H1 (cell line): ENCODE data around the gene HIBCH. TPM values are rescaled to one million over a fixed set of nuclear protein-coding genes. Genes with fewer than 3 reads are reported as not detected.

Source experiments
- JUN ChIP-seq: IDR thresholded peaks from 2 replicates; pipeline ENCODE4 v1.6.1; 2011; ENCODE audit warnings: low read depth, mild to moderate bottlenecking, improper control_type of control experiment, low read length
- KDM4A ChIP-seq: IDR thresholded peaks from one replicate; pipeline ENCODE4 v1.7.1; 2012; ENCODE audit warnings: low read depth, mild to moderate bottlenecking, moderate library complexity, low read length, inconsistent platforms; ENCODE audit not compliant: severe bottlenecking
- NRF1 ChIP-seq: IDR thresholded peaks from 2 replicates; pipeline ENCODE4 v1.6.1; 2011; ENCODE audit warnings: mild to moderate bottlenecking, low read depth, low read length, improper control_type of control experiment
- RAD21 ChIP-seq, 2 experiments: IDR thresholded peaks in 1 of 2; conservative IDR thresholded peaks in 1 of 2; 2 replicates each; pipeline ENCODE4 v1.6.1; 2011; ENCODE audit warnings: low read depth in 2 of 2, low read length in 2 of 2, improper control_type of control experiment in 1 of 2, inconsistent platforms in 1 of 2, mild to moderate bottlenecking in 1 of 2, moderate library complexity in 1 of 2
- SAP30 ChIP-seq: fragments of 300-600 bp; sonication (generic); IDR thresholded peaks from 2 replicates; pipeline ENCODE4 v1.7.1; 2012; ENCODE audit warnings: low read length, moderate library complexity, mild to moderate bottlenecking, inconsistent platforms; ENCODE audit not compliant: insufficient read depth, insufficient replicate concordance
- SP1 ChIP-seq: IDR thresholded peaks from 2 replicates; pipeline ENCODE4 v1.6.1; 2011; ENCODE audit warnings: low read depth, low read length
- SP4 ChIP-seq: IDR thresholded peaks from 2 replicates; pipeline ENCODE4 v1.6.1; 2012; ENCODE audit warnings: low read length, inconsistent platforms
- polyA plus RNA-seq, 7 experiments: library from polyadenylated mRNA; depleted of rRNA in 3 of 7; stranded (reverse) in 5 of 7; unstranded in 2 of 7; fragments of >200 nt in 5 of 7; fragments of 200-250 nt in 2 of 7; gene quantifications; 1 replicate in 5 of 7; 2 replicates in 1 of 7; 4 replicates in 1 of 7; pipeline versions ENCODE4 v1.2.1 to v1.2.3, GENCODE V29; 2011 to 2013; ENCODE audit warnings: missing spikeins in 2 of 7, mixed read lengths in 2 of 7
- total RNA-seq: library from RNA; stranded (reverse); fragmentation: NEBNext Ultra II Directional; extraction: Animal tissue kit (Norgen Biotek cat#: 25700); gene quantifications from 2 replicates; pipeline ENCODE4 v1.2.1, GENCODE V29; 2021
- TF ChIP-seq, protein P1 (sequence below): fragments of 300-600 bp; sonication (generic); IDR thresholded peaks from 2 replicates; pipeline ENCODE4 v1.7.1; 2012; ENCODE audit warnings: low read length, moderate library complexity, mild to moderate bottlenecking, inconsistent platforms; ENCODE audit not compliant: insufficient replicate concordance
- TF ChIP-seq, protein P2 (sequence below), 3 experiments: IDR thresholded peaks; 1 replicate in 2 of 3; 2 replicates in 1 of 3; pipeline versions ENCODE4 v1.5.1 to v1.6.1; 2011; ENCODE audit warnings: low read length in 3 of 3, mild to moderate bottlenecking in 3 of 3, inconsistent platforms in 2 of 3, low read depth in 1 of 3, moderate library complexity in 1 of 3; ENCODE audit not compliant: insufficient read depth in 1 of 3; ENCODE audit errors: control extremely low read depth in 1 of 3

The HIBCH gene
- total and polyA plus RNA-seq, 2 of the 8 experiments (the other 6 are each of a cell fraction or from before 2014, with no cell fraction given) = 7.5 to 31.8 TPM

DNA sequence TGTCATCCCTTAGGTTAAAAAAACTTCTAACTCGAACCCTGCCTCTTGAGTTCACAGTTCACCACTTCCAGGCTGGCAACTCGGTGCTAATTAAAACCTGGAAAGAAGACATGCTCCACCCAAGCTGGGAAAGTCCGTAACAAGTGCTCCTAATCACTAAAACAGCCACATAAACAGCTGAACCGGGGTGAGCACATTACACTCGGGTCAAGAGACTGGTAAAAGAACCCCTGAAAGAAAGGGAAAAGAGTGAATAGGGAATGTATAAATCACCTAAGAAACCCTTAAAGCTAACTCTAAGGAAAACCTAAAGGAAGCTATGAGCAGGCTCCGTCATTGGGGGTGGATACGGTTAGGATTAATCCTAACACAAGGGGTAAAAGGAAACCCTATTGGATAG is 102.0 kb downstream of the HIBCH start (continued):
- TF ChIP-seq, protein P1, sequence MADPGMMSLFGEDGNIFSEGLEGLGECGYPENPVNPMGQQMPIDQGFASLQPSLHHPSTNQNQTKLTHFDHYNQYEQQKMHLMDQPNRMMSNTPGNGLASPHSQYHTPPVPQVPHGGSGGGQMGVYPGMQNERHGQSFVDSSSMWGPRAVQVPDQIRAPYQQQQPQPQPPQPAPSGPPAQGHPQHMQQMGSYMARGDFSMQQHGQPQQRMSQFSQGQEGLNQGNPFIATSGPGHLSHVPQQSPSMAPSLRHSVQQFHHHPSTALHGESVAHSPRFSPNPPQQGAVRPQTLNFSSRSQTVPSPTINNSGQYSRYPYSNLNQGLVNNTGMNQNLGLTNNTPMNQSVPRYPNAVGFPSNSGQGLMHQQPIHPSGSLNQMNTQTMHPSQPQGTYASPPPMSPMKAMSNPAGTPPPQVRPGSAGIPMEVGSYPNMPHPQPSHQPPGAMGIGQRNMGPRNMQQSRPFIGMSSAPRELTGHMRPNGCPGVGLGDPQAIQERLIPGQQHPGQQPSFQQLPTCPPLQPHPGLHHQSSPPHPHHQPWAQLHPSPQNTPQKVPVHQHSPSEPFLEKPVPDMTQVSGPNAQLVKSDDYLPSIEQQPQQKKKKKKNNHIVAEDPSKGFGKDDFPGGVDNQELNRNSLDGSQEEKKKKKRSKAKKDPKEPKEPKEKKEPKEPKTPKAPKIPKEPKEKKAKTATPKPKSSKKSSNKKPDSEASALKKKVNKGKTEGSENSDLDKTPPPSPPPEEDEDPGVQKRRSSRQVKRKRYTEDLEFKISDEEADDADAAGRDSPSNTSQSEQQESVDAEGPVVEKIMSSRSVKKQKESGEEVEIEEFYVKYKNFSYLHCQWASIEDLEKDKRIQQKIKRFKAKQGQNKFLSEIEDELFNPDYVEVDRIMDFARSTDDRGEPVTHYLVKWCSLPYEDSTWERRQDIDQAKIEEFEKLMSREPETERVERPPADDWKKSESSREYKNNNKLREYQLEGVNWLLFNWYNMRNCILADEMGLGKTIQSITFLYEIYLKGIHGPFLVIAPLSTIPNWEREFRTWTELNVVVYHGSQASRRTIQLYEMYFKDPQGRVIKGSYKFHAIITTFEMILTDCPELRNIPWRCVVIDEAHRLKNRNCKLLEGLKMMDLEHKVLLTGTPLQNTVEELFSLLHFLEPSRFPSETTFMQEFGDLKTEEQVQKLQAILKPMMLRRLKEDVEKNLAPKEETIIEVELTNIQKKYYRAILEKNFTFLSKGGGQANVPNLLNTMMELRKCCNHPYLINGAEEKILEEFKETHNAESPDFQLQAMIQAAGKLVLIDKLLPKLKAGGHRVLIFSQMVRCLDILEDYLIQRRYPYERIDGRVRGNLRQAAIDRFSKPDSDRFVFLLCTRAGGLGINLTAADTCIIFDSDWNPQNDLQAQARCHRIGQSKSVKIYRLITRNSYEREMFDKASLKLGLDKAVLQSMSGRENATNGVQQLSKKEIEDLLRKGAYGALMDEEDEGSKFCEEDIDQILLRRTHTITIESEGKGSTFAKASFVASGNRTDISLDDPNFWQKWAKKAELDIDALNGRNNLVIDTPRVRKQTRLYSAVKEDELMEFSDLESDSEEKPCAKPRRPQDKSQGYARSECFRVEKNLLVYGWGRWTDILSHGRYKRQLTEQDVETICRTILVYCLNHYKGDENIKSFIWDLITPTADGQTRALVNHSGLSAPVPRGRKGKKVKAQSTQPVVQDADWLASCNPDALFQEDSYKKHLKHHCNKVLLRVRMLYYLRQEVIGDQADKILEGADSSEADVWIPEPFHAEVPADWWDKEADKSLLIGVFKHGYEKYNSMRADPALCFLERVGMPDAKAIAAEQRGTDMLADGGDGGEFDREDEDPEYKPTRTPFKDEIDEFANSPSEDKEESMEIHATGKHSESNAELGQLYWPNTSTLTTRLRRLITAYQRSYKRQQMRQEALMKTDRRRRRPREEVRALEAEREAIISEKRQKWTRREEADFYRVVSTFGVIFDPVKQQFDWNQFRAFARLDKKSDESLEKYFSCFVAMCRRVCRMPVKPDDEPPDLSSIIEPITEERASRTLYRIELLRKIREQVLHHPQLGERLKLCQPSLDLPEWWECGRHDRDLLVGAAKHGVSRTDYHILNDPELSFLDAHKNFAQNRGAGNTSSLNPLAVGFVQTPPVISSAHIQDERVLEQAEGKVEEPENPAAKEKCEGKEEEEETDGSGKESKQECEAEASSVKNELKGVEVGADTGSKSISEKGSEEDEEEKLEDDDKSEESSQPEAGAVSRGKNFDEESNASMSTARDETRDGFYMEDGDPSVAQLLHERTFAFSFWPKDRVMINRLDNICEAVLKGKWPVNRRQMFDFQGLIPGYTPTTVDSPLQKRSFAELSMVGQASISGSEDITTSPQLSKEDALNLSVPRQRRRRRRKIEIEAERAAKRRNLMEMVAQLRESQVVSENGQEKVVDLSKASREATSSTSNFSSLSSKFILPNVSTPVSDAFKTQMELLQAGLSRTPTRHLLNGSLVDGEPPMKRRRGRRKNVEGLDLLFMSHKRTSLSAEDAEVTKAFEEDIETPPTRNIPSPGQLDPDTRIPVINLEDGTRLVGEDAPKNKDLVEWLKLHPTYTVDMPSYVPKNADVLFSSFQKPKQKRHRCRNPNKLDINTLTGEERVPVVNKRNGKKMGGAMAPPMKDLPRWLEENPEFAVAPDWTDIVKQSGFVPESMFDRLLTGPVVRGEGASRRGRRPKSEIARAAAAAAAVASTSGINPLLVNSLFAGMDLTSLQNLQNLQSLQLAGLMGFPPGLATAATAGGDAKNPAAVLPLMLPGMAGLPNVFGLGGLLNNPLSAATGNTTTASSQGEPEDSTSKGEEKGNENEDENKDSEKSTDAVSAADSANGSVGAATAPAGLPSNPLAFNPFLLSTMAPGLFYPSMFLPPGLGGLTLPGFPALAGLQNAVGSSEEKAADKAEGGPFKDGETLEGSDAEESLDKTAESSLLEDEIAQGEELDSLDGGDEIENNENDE = no peak
- TF ChIP-seq JUN = no peak
- no peak for TF ChIP-seq RAD21 (IDR thresholded peaks at IDR 0.05 in 1 of 2, conservative IDR thresholded peaks at IDR 0.05 in 1 of 2; ENCODE audit: low read depth in 2 of 2, low read length in 2 of 2)
- TF ChIP-seq SP1 = no peak
- TF ChIP-seq, protein P2, sequence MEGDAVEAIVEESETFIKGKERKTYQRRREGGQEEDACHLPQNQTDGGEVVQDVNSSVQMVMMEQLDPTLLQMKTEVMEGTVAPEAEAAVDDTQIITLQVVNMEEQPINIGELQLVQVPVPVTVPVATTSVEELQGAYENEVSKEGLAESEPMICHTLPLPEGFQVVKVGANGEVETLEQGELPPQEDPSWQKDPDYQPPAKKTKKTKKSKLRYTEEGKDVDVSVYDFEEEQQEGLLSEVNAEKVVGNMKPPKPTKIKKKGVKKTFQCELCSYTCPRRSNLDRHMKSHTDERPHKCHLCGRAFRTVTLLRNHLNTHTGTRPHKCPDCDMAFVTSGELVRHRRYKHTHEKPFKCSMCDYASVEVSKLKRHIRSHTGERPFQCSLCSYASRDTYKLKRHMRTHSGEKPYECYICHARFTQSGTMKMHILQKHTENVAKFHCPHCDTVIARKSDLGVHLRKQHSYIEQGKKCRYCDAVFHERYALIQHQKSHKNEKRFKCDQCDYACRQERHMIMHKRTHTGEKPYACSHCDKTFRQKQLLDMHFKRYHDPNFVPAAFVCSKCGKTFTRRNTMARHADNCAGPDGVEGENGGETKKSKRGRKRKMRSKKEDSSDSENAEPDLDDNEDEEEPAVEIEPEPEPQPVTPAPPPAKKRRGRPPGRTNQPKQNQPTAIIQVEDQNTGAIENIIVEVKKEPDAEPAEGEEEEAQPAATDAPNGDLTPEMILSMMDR (IDR thresholded peaks at IDR 0.05; ENCODE audit: control extremely low read depth in 1 of 3, insufficient read depth in 1 of 3, low read depth in 1 of 3, low read length in 3 of 3) = no peak
- no peak for TF ChIP-seq KDM4A
- no peak for TF ChIP-seq NRF1
- no peak for TF ChIP-seq SP4
- no peak for TF ChIP-seq SAP30
